HTERT RPE-1 (cell line): ENCODE data around the gene GFOD2.

ENCODE experiments used
- in situ Hi-C: fragments of 300-500 bp; cut with MboI; formaldehyde crosslinking; loops from 4 replicates; pipeline ENCODE4 v1.14.3; 2020; ENCODE audit warnings: low sequenced_read_pairs

The GFOD2 gene

GRCh38 chr16:67660564-67661028, 58.5 kb downstream of the GFOD2 start, which contains the start of gene PARD6A:
Gene PARD6A (plus strand): TSS chr16:67660960. CDS start chr16:67661039, 79 bp downstream.
- in situ Hi-C loops: no loop called here

GRCh38 chr16:67659675-67660563, 59.2 kb downstream of the GFOD2 start, which contains the start of gene ACD:
Gene ACD (minus strand): TSS chr16:67660260. CDS start chr16:67660220, 40 bp downstream.
- in situ Hi-C loops: no loop called here

DNA sequence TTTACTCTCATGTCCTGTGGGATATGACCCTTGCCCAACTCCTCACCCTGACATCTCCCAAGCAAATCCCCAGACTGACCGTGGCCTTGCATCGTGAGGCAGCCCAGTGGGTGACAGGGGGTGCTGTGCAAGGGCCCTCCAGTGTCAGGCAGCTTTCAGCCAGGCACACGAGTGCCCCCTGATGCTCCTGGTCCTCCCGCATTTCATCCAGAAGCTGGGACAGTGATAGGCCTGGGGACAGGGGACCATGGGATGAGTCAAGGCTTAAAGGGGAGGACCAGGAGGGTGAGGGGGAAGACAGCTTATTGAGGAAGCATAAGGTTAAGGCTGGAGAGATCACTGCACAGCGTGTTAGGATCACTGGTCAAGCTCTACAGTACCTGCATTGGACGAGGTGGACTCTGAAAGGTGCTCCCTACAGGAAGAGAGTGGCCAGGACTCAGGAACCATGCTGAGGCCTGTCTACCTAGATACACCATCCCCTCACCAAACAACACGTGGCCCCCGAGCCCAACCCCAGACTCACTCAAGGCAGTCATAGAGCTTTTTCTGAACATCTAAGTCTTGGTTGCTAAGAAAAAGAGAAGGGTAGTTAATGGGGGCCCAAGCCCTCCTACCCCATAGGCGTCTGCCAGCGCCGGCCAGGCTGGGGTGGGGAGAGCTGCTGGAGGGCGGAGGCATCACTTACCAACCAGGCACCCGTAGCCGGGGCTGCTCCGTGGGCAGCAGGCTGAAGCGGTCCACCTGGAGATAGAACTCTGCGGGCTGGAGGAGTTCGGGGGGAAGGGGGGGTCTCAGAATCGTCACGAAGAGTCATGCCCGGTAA, 60.1 kb downstream of the GFOD2 start:
- in situ Hi-C loops: no loop called here

DNA sequence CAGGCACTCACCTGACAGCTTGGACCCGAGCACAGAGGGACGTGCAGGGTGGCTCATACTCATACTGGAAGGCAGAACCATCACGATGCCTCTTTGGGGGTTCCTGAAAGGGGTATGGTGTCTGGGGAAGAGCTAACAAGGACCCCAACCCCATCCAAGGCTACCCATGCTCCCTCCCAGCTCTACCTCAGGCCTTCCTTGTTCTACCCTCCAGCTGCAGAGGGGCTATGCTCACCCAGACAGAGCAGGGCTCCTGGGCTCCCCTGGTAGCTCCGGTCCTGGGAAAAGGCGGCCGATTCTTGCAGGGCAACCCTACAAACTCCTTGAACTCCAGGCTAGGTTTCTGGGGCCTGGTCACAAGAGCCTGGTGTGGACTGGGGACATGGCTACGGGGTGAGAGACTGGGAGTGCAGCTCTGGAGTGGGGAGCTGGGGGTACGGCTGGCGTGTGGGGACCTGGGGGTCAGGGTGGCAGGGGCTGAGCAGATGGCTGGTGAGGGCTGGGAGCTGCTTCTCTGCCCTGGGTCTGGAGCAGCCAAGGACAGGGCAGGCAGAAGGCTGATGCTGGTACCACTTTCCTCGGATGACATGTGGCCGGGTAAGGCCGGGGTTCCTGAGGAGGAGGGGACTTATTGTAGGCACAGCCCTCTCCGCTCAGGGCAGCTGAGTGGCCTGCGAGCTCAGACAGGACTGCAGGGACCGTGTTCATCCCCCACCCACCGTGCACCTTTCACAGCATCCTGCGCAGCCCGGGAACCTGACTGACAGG, 61.2 kb downstream of the GFOD2 start:
- in situ Hi-C loops: no loop called here

DNA sequence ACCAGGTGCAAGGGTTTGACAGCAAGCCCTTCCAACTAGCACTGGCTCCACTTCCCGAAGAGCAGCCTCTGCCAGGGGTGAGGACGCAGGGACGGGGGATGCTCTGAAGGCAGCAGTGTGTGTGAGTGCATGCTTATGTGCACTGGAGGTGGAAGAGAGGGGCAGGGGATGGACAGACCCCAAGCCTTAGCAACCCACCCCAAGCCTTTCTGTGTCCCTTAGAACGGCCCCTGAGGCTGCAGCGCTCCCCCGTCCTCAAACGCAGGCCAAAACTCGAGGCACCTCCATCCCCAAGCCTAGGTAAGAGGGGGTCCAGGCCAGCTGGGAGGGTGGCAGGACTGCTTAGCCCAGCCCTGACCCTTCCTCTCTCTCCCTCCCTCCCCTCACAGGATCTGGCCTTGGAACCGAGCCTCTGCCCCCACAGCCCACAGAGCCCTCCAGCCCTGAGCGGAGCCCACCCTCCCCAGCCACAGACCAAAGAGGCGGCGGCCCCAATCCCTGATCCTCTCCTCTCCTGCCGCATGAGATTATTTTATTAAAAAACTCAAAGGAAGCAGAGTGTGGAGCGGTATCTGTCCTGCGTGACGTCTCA, 62.0 kb downstream of the GFOD2 start:
- in situ Hi-C loops: no loop called here

- in situ Hi-C loops: no loop called here
Observed at GRCh38 chr16:67656344-67657016, 62.6 kb downstream of the GFOD2 start.

- in situ Hi-C loops: no loop called here
Observed at GRCh38 chr16:67655363-67655762, 63.8 kb downstream of the GFOD2 start.

- in situ Hi-C loops: no loop called here
Observed at GRCh38 chr16:67654403-67654911, 64.7 kb downstream of the GFOD2 start.

DNA sequence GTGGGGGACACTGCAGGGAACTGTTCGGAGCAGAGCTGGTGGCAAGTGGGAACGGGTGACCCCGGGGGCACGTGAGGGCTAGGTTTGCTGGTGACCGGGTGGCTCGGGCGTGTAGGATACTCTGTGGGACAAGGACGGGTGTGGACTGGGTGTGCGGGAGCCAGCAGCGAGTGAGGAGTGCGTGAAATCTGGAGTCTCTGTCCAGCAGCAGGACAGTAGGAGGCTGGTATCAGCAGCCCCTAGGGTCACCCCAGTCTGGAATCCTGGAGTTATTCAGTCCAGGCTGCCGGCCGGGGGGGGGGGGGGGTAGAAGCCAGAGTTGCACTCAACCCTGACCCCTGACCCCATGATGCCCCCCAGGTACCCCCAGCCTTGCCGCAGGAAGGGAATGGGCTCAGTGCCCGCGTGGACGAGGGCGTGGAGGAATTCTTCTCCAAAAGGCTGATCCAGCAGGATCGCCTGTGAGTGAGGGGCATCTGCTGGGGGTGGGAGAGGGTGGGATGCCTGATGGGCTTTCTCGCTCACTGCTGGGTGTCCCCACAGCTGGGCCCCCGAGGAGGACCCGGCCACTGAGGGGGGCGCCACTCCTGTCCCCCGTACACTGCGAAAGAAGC, 65.2 kb downstream of the GFOD2 start:
- in situ Hi-C loops: no loop called here

GRCh38 chr16:67653128-67653788, 65.9 kb downstream of the GFOD2 start:
- in situ Hi-C loops: no loop called here

GRCh38 chr16:67652578-67653127, 66.5 kb downstream of the GFOD2 start:
- in situ Hi-C loops: no loop called here

- in situ Hi-C loops: no loop called here
Observed at GRCh38 chr16:67651847-67652246, 67.3 kb downstream of the GFOD2 start.

- in situ Hi-C loops: no loop called here
Observed at GRCh38 chr16:67651039-67651438, 68.1 kb downstream of the GFOD2 start.

GRCh38 chr16:67650023-67650422, 69.1 kb downstream of the GFOD2 start:
- in situ Hi-C loops: no loop called here

- in situ Hi-C loops: no loop called here
Observed at GRCh38 chr16:67649494-67649931, 69.6 kb downstream of the GFOD2 start.

- in situ Hi-C loops: no loop called here
Observed at GRCh38 chr16:67648764-67649407, 70.2 kb downstream of the GFOD2 start.

- in situ Hi-C loops: no loop called here
Observed at GRCh38 chr16:67648088-67648763, 70.9 kb downstream of the GFOD2 start.
